Effector CD8-positive, alpha-beta T cell (primary cell): ENCODE results near the gene GPBP1.
"Not testable (repeated sequence)": the region's sequence is repeated elsewhere in the genome, so short reads cannot be mapped to it uniquely, and the experiment has no call there.

ENCODE experiments used
- DNase-seq: peaks from one replicate; lab custom pipeline; 2025; lab: John Stamatoyannopoulos, UW

The GPBP1 gene

DNA sequence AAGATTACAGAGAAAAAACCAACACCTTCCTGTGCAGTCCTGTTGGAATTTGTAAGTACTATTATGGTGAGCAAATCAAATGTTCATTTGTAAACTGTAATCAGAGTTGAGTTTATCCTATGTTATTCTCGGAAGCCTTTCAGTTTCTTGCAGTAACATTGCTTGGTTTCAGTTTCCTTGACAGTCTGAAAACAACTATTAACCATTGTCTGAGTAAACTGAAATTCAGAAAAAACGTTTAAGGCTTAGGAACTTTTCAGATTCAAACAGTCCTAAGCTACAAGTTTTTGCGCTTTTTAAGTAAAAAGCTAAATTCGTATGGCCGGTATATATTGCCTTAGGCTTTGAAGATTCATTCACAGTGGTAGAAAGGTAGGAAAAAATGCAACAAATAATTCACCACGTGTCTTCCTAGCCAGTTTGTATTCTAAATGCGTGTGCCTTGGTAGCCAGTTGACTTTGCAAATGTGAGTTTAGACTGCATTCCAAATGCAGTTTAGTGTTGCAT is 2.5 kb downstream of the GPBP1 start:
- no peak for DNase-seq

DNA sequence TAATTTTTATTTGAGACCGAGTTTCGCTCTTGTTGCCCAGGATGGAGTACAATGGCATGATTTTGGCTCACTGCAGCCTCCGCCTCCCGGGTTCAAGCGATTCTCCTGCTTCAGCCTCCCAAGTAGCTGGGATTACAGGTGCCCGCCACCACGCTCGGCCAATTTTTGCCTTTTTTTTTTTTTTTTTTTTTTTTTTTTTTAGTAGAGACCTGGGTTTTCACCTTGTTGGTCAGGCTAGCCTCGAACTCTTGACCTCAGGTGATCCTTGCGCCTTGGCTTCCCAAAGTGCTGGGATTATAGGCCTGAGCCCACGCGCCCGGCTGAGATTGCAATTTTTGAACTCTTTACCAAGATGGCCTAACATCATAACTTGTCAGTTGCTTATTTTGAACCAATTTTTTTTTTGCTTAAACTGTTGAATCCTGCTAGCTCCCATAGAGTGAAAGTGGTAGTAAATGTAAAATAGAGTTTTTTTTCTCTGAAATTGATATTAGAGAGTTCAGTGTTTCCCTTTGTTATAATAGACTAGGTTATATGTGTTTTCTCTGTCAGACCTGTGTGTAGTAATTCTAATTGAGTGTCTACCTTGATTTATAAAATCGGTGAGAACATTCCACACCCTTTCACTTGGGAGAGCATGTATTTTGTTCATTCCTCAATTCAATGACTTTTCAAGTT is 3.8 kb downstream of the GPBP1 start:
- no peak for DNase-seq

DNA sequence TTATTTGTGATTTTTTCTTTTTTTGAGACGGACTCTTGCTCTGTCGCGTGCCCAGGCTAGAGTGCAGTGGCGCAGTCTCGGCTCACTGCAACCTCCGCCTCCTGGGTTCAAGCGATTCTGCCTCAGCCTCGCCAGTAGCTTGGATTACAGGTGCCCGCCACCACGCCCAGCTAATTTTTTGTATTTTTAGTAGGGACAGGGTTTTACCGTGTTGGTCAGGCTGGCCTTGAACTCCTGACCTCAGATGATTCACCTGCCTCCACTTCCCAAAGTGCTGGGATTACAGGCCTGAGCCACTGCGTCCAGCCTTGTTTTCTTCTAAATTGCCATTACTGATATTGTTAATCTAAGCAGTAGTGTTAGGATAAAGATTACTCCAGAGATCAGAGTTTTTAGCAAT is 4.4 kb downstream of the GPBP1 start:
- DNase-seq: not testable (repeated sequence)

- DNase-seq: no peak
Measured at GRCh38 chr5:57179262-57180200, 5.7 kb downstream of the GPBP1 start.

GRCh38 chr5:57181154-57181553 is 7.3 kb downstream of the GPBP1 start:
- no peak for DNase-seq

- no peak for DNase-seq
Measured at GRCh38 chr5:57184322-57184721, 10.5 kb downstream of the GPBP1 start.

DNA sequence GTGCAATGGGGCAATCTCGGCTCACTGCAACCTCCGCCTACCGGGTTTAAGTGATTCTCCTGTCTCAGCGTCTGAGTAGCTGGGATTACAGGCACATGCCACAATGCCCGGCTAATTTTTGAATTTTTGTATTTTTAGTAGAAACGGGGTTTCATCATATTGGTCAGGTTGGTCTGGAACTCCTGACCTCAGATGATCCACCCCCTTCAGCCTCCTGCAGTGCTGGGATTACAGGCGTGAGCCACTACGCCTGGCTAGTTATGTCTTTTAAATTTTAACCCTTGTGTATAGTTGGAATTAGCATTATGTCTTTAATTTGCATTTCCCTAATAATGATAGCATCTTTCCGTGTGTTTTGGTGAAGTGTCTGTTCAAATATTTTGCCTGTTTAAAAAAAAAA is 11.5 kb downstream of the GPBP1 start:
- DNase-seq: no peak

GRCh38 chr5:57186194-57186593 is 12.3 kb downstream of the GPBP1 start:
- DNase-seq: no peak

- DNase-seq: not testable (repeated sequence)
Measured at GRCh38 chr5:57187977-57188376, 14.1 kb downstream of the GPBP1 start.

DNA sequence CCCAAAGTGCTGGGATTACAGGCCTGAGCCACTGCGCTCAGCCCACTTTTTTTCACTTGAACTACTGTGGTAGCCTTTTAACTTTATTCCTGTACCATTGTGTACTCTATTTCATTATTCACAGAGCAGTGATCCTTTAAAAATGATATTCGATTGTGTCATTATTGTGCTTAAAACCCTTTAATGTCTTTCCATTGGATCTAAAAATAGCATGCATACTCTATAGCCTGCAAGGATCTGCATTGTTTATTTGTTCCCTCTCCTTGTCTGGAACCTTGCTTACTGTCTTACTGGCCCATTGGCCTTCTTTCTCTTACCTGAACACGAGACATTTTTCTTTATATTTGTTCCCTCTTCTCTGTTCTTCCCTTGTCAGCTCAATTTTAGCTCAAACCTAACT is 15.7 kb downstream of the GPBP1 start:
- no peak for DNase-seq

DNA sequence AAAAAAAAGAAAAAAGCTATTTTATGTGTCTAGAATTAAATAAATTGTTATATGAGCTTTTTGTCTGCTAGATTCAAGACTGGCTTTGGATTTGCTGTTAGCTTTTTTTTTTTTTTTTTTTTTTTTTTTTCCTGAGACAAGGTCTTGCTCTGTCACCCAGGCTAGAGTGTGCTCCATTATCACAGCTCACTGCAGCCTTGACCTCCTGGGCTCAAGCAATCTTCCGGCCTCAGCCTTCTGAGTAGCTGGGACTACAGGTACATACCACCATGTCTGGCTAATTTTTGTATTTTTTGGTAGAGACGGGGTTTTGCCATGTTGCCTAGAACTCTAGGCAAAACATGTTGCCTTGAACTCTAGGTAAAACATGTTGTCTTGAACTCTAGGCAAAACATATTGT is 16.7 kb downstream of the GPBP1 start:
- DNase-seq: no peak

- no peak for DNase-seq
Measured at GRCh38 chr5:57191163-57191562, 17.3 kb downstream of the GPBP1 start.

- DNase-seq: no peak
Measured at GRCh38 chr5:57191986-57192385, 18.1 kb downstream of the GPBP1 start.

DNA sequence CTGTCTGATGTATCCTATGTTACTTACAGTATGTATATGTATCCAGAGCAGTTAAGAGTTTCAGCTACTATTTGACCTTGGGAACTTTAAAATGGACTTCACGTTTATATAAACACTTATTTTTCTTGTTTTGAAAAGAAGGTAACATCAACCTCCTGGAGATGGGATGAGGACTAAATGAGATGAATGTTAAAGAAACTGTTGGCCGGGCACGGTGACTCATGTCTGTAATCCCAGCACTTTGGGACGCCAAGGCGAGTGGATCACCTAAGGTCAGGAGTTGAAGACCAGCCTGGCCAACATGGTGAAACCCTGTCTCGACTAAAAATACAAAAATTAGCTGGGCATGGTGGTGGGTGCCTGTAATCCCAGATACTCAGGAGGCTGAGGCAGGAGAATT is 19.0 kb downstream of the GPBP1 start:
- DNase-seq: not testable (repeated sequence)

DNA sequence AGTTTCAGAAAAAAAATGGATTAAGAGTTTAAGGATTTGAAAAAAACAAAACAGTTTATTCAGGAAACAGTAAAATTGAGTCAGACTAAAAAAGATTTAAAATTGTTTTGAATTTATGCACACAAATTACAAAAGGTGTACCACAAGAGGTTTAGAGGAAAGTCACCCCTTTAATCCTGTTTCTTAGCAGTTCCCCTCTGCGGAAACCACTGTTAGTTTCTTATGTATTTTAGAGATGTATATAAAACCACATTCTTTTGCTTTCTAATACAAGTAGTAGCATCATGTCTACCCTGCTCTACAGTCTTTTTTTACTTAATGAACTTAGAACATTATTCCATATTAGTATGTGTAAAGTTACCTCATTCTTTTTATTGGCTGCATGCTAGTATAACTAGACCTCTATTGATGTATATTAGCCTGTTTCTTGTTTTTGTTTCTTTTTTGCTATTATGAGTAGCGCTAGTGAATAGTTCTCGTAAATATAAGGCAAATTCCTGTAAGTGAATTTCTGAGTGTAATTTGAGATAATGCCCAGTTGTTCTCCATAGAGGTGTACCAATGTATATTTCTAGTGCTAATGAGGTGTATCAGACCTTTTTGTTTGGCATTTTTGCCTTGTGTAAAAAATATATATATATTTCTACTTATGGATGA is 20.0 kb downstream of the GPBP1 start:
- no peak for DNase-seq

DNA sequence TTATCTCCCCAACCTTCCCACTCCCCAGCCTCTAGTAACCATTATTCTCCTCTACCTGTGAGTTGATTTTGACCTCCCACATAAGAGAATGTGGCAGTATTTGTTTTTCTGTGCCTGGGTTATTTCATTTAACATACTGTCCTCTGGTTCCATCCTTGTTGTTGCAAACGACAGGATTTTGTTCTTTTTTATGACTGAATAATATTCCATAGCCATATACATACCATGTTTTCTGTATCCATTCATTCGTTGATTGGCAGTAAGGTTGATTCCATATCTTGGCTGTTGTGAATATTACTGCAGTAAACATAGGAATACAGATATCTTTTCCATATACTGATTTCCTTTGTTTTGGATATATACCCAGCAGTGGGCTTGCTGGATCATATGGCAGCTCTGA is 20.8 kb downstream of the GPBP1 start:
- no peak for DNase-seq

GRCh38 chr5:57195060-57195459 is 21.2 kb downstream of the GPBP1 start:
- no peak for DNase-seq

- DNase-seq: no peak
Measured at GRCh38 chr5:57199866-57200265, 26.0 kb downstream of the GPBP1 start.

DNA sequence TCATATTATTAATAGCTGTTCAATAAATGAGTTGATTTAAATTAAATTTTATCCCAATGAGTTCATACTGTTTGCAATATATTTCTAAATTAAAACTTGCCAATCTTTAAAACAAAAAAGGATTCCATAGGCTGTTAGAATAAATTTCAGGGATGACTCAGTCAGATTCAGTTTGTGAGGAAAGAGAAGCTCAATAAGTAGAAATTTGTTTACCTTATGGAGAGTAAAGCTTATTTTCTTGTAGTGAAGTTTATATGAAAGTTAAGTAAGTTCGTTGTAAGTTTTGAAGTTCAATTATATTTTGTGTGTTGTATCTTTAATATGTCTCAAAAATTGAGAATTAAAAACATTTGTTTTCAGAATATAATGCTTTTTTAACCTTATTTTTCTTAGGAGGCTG is 29.0 kb downstream of the GPBP1 start:
- no peak for DNase-seq

GRCh38 chr5:57207007-57207653 is 33.3 kb downstream of the GPBP1 start:
- DNase-seq: no peak

- no peak for DNase-seq
Measured at GRCh38 chr5:57207681-57208080, 33.8 kb downstream of the GPBP1 start.
